ENCODE data around the gene EML6. TPM values are rescaled to one million over a fixed set of nuclear protein-coding genes. Genes with fewer than 3 reads are reported as not detected.

EML6 gene
- total RNA-seq, 1 donor from 2014 or later: 0.89 TPM

DNA sequence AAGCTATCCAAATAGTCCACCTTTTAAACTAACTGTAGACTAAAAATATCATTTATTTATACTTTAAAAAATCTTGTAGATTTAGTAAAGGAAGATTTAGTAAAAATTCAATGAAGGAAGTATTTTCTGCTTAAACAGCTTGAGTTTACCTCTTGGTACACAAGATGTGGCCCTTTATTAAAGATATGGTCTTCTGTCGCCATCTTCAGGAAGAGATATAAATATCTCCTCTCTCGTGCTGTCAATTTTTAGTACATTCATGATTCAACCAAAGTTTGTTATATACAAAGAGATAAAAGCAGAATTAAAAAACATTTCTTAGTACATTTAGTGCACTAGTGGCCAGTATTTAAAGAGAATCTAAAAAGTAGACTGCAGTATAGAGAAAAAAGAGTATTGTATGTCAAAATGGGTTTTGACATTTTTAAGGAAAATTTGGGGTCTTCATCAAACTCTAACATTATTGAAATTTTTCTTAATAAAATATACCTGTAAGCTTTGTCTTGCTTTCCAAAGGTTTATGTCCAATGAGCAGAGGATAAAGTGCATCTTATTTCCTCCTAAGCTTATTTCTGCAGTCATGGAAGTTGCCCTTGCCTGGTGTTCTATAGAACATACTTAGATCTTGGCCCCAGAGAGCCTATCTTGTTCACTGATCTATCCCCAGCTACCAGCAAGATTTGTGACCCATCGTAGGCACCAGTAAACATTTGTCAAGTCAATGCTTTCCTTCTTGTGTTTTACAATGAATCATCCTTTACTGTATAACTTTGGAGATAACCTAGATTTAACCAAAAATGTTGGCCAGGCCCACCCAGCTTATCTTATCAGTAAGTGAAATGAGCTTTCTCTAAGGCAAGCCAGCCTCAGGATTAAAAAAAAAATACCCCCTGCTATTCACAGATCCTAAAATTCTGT lies 18.5 kb upstream of the EML6 start:
- intact Hi-C loops (cut with DNase I): no loop called here
- peak; percentile 74 for ATAC-seq
- DNase-seq (ENCODE audit: low spot score): no peak

DNA sequence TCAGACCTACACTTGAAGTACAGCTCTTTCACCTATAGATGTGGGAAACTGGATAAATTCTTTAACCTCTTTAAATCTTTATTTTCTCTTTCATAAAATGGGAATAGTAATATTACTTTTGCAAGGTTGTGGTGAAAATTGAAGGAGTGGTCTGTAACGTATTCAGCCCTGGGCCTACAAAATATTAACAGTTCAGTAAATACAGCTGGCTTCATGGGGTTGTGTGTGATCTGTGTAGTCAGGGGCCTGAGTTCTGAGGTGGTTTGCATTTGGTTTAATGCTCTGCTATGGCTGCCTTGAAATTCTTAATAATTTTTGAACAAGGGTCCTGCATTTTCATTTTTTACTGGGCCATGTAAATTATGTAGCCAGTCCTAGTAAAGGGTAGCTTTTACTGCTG lies 16.8 kb upstream of the EML6 start:
- ATAC-seq (no peak), DNase-seq (ENCODE audit: low spot score) (no peak)
- intact Hi-C loops (cut with DNase I): no loop called here

DNA sequence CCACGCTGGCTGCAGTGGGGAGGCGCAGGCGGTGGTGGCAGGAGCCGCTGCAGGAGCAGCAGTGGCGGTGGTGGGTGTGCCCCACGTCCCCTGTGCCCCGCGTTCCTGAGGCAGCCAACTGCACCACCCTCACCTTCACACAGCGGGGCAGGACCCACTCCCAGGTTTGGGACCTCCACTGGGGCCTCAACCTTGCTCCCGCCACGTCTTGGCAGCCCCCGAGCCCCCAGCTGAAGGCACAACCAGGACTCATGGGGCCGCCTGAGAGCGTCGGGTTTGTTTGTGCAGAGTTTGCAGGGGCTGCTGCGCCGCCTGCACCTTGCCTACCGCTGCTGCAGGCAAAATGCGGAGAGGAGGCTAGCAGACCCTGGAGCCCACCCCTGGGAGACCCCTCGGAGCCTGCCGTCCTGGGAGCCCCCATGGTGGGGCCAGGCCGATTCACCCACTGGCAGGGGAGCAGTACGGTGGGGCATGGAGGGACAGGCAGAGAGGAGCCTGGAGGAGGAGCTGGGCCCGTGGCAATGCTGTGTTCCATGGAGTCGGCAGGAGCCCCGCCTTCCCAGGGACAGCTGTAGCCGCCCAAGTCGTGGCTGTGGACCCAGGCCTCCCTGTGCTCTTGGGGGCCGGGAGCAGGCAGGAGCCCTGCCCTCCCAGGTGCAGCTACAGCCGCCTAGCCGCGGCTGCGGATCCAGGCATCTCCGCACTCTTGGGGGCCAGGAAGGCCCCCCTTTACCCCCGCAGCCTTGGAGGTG lies 14.7 kb upstream of the EML6 start:
- peak; percentile 66 for DNase-seq (ENCODE audit: low spot score)
- intact Hi-C loops (cut with DNase I): no loop called here
- peak; percentile 80 for ATAC-seq

DNA sequence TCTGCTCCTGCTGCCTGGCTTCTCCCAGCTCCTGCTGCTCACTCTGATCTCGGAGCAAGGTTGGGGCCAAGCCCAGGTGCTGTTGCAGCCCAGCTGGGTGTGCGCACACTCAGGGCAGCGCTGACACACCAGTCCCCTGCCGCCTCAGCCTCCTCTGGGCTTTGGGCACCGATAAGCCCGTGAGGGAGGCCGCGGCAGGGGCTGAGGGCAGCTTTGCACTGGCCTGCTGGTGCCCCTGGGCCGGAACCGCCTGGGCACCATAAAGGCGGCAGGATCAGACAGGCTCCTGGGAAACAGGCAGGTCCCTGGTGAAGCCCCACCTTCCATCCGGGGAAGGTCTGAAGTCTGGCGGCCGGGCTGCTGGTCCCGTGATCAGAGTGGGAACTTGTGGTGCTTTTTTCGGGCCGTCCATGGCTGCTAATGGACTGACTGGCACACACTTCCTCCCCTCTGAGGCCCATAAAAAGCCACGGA lies 14.1 kb upstream of the EML6 start:
- ATAC-seq (peak; percentile 50), DNase-seq (ENCODE audit: low spot score) (no peak)
- intact Hi-C loops (cut with DNase I): no loop called here

DNA sequence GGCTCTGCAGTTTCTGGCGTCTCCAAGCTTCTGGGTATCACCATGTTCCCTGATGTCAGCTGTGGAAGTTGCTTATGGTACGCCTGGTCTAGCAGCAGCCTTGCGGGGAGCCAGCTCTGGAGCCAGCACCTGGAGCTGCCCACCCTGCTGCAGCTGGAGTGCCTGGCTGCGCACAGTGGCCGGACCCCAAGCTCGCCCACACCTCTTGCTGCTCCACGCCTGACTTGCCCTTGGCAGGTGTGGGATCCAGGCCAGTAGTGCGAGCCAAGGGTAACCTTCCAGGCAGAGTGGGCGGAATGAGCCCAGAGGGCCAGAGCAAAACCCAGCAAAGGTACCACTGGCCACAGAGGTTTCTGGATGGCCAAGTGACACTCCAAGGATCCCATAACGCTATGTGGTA lies 13.2 kb upstream of the EML6 start:
- DNase-seq (ENCODE audit: low spot score) (no peak), ATAC-seq (no peak)
- intact Hi-C loops (cut with DNase I): no loop called here

DNA sequence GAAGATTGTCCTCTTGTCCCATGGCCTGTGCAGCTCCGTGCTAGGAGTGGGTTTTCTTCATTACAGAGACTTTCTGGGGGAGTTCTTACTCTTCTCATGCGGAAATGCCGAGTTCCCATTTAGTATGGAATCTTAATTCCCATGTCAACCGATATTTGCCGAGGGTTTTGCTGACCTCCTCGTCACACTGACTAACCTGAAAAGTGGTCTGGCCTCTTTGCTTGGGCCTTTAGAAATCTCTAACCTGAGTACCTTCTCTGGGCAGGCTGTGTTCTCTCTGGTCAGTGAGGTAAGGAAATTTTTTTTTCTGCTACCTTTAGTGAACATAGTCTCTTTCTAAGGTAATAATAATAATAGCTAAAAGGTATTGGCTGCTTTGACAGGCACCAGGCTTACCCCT lies 10.9 kb upstream of the EML6 start:
- intact Hi-C loops (cut with DNase I): no loop called here
- DNase-seq (ENCODE audit: low spot score) (no peak), ATAC-seq (no peak)

DNA sequence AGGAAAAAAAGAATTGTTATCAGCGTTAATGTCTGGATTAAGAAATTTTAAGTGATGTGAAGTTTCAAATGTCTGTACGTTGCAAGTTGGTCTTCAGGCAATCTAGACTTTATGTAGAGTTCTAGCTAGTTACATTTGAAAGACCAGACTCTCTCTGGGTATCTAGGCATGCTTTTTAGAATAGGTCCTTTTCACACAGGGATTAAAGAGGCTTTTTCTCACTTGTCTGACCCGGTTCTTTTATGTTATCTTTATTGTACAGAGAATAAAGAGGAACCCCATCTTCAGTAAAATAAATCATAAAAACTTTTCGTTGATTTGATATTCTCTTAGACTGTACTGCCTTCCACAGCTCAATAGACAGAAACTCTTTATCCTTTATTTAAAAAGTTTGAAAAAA lies 8.5 kb upstream of the EML6 start:
- intact Hi-C loops (cut with DNase I): no loop called here
- ATAC-seq: no peak
- DNase-seq (ENCODE audit: low spot score): no peak

DNA sequence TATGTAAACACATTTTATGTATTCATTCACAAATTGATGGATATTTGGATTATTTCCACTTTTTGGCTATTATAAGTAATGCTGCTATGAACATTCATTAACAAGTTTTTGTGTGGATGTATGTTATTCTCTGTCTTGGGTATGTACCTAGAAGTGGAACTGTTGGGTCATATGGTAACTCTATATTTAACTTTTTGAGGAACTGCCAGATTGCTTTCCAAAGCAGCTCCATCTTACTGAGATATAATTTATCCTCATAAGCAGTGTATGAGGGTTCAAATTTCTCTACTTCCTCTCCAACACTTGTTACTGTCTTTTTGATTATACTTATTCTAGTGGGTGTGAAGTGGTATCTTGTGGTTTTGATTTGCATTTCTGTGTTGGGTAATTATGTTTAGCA lies 7.1 kb upstream of the EML6 start:
- no peak for DNase-seq (ENCODE audit: low spot score)
- ATAC-seq: no peak
- intact Hi-C loops (cut with DNase I): no loop called here

DNA sequence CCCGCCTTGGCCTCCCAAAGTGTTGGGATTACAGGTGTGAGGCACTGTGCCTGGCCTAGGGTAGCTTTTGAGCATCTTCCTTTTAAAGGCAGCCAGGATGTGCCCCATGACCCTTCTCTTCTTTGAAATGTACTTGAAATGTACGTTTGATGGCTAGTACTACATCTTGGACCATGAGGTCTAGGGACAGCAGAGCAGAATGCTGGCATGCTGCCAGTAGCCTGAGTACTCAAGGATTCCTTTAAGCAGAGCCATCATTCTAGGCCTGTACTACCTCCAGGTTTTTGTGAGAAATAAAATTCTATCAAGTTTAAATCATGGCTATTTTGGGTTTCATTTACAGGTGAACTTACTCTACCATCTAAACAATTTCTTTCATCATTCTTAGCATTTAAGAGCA lies 2.9 kb upstream of the EML6 start:
- intact Hi-C loops (cut with DNase I): no loop called here
- DNase-seq (ENCODE audit: low spot score): no peak
- ATAC-seq: no peak

DNA sequence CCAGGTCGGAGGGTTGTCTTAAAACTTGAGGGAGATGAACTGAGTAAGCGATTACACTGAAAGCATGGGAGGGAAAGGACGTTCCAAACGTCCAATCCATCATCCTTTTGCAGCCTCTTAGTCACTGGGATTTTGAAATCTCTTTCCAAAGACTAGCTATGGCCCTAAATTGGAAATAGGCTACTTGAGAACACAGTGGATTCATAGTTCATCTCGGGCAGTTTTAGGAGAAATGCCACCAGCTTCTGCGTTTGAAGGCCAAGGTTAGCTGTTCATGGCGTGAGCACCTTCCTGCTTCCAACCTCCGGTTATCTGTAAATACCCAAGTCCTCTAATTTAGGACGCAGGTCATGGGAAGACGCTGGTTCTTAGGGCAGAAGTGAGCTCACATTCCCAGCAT lies 821 bp upstream of the EML6 start:
- DNase-seq (ENCODE audit: low spot score) (no peak), ATAC-seq (no peak)
- intact Hi-C loops (cut with DNase I): no loop called here

DNA sequence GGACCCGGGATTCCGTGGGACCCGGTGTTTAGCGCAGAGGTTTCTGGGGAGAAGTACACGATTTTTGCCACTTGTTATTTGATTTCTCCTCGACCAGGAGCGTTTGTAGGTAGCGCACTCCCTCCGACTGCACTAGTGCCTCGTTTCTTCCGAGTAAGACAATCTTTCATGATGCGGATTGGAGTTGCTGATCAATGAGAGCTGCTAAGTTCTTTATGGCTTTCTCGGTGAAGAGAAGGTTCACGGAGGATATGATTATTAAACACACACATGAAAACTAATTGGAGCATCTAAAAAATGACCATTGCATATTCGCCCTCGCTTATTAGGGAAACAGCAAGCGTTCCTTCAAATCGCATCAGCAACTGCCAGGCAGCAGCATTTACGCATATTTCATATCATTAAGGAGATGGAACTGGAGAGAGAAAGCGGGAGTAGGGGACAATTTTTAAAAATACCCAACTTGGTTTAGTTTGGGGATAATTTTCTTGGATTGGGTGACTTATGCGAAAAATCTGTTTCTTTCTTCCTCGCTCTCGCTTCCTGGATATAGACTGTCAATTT lies 616 bp downstream of the EML6 start:
- intact Hi-C loops (cut with DNase I): no loop called here
- DNase-seq (ENCODE audit: low spot score): no peak
- no peak for ATAC-seq

DNA sequence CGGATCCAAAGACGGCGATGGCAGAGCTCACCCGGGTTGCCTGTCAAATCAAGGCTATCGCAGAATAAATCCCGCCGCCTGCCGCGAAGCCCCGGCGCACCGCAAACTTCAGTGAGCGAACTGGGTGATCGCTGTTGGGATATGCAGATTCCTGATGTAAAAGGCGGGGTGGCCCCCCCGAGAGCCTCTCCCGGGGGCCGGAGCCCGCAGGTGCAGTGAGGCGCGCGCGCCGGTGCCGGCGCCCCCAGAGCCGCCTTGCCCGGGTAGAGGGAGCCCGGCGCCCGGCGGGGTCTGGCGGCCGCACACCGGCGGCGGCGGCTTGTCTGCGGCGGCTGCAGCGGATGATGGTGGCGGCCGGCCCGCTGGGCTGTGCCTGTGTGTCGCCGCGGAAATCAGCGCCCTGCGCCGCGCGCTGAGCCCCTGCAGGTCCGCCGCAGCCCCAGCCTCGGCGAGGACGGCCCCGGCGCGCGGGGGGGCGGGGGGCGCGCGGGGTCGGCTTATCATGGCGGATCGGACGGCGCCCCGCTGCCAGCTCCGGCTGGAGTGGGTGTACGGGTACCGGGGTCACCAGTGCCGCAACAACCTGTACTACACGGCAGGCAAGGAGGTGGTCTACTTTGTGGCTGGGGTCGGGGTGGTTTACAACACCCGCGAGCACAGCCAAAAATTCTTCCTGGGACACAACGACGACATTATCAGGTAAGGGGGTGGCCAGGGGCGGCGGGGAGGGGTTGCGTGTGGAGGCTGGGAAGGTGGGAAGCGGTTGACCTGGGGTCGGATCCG lies 1.3 kb downstream of the EML6 start:
- intact Hi-C loops (cut with DNase I): no loop called here
- no peak for DNase-seq (ENCODE audit: low spot score)
- no peak for ATAC-seq

DNA sequence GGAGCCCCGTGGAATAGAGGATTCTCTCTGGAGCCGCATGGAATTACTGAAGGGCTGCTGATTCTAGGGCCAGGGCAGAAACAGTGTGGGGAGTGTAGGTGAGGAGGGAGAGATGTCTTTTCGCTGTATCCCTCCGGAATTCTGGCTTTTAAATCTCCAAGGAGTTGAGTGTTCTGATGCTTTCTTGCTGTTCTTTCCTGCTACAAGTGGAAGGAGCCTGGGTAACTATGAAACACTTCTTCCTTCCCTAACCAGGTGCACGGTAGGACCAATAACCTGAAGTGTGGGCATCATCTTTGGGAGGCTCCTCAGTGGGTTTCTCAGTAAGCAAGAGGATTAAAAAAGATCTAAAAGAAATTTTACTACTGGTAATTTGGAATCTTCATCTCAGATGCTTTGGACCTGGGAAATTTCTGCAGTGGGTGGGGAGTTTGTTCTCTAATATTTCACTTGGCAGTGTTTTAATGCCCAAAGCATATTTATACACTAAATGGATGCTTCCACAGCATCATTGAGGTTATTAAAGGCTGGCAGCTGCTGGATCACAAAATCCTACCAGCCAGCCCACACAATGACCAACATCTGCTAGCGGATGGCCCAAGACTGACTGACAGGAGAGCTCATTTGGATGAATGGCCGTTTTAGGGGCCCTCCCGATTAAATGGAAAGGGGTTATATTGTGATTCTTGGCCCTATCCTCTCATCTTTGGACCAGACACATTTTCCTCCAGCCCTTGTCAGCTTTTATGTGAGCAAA lies 2.1 kb downstream of the EML6 start:
- intact Hi-C loops (cut with DNase I): no loop called here
- no peak for DNase-seq (ENCODE audit: low spot score)
- no peak for ATAC-seq

DNA sequence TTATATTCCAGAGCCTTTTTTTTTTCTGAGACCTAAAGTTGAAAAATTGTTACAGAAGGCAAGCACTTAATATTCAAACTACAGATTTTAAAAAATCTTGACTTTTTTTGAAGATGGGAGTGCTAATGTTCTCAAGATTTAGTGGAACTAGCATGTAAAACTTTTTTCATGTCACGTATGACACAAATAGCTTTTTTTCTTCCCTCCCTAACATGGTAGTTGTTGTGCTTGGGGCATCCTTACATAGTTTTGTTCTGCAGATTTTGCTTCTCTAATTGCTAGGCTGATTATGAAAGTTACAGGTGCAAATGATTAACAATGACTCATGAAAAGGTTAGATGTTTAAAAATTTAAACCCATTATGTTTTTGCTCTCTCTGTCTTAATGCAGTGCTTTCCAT lies 3.0 kb downstream of the EML6 start:
- intact Hi-C loops (cut with DNase I): no loop called here
- ATAC-seq (no peak), DNase-seq (ENCODE audit: low spot score) (no peak)

DNA sequence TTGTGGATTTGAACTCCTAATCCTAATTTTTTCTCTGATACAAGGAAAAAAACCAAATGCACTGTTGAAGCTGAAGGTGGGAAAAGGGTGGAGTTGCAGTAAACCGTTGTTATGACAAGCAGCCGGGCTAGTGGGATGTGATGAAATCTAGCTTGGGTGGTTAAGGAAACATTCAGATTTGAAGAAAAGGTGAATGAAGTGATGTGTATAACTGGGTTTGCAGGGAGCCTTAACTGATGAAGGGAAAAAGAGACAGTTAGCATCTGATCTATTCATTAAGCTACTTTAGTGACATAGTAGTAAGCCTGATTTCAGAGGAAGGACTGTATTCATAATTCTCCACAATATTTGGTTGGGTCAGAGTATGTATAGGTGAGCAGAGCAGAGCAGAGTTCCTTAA lies 3.5 kb downstream of the EML6 start:
- DNase-seq (ENCODE audit: low spot score) (no peak), ATAC-seq (no peak)
- intact Hi-C loops (cut with DNase I): no loop called here

DNA sequence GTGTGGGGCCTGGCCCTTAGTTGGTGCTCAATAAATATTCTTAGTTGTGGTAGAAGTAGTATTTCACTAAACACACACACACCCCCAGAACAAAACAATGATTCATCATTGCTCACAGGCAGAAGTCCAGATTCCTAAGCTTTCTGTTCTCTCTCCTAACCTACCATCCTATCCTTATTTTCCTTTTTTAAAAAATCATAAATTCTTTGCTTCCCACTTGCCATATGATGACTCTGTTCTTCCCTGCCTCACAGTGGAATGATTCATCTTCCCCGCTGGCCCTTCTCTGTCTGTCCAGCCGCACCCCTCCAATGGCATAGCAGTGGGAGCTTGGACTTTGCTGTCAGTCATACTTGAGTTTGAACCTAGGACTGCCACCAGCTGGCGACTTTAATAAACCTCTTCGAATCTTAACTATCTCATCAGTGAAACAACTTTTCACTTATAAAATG lies 5.2 kb downstream of the EML6 start:
- no peak for DNase-seq (ENCODE audit: low spot score)
- intact Hi-C loops (cut with DNase I): no loop called here
- no peak for ATAC-seq

DNA sequence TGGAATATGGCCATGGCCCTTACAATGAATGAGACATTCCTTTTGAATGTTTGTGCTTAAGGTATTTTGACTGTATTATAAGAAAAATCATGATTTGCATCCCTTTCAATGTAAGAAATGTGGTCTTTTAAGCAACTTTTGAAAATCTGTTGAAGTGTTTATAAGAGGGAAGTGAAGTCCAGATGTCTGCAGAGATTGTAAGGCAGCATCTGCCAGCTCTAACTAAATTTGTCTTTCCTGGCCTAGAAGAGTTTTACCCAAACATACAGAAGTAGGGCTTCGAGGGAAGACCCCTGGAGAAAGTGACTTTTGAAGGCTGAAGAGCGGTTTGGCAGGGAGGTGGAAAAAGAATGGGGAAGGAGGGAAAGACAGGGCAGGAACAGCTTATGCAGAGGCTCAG lies 12.2 kb downstream of the EML6 start:
- no peak for DNase-seq (ENCODE audit: low spot score)
- intact Hi-C loops (cut with DNase I): no loop called here
- no peak for ATAC-seq

DNA sequence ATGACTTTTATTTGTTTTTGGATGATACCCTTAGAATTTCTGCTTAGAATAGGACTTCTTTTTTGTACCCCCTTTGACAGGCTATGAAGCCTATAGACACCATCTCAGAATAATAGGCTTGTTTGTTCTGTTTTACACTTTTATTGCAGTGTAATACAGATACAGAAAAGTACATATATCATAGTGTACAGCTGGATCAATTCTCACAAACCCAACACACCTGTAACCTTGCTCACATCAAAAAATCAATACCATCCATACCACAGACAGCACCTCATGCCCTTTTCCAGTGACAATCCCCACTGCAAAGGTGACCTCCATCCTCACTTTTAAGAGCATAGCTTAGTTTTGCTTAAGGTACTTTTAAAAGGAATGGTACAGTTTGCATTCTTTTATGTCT lies 14.8 kb downstream of the EML6 start:
- no peak for DNase-seq (ENCODE audit: low spot score)
- ATAC-seq: no peak
- intact Hi-C loops (cut with DNase I): no loop called here

DNA sequence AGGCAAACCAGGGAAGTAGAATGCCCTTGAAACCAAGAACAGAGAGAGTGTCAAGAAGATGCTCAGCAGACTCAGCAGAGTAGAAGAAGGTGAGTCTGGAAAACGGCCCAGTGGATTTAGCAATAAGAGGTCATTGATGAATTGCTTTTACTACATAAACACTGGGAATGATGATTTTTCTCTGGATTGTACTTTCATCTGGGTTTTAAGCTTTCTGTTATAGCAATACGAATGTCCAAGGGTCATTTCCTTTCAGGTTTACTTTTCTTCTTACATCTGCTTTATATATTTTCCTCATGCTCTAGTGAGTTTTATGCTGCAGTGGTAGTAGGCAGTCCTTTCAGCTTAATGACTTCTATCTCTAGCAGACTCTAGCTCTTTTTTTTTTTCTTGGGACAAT lies 16.9 kb downstream of the EML6 start:
- DNase-seq (ENCODE audit: low spot score) (no peak), ATAC-seq (no peak)
- intact Hi-C loops (cut with DNase I): no loop called here
